ENCODE data around the gene FGF12.
A peak's percentile ranks its signal among the peaks of the same experiment; 100 is the strongest.

FGF12 gene

DNA sequence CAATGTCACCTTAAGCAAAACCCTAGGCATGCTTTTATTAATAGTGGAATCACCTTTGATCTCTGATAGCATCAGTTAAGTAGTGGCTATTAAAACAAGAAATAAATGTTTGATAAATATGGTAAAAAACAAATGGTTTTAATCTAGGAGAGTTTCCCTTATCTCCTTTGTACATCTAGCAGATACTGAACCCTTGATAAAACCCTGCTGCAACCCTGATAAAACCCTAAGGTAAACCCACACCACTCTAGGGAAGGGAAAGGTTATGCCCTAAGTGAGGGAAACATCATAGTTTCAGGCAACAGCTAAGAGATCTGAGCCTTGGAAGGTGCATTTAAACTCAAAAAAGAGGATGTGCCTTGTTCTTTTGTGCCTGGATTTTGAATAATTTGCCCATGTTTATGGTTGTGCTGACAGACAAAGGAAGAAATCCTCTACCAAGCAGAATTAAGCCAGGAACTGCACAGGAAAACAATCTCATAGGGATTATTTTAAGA lies 309.7 kb downstream of the FGF12 start:
- Histone ChIP-seq H3K9ac (ENCODE audit: insufficient read length, low read depth) (no peak overlapping the region), H3K27me3 (ENCODE audit: insufficient read depth, insufficient read length) (no peaks in the 10 kb centered on the region), H3K4me3 (ENCODE audit: insufficient read length, low read depth) (no peak overlapping the region), H3K9me3 (ENCODE audit: insufficient read depth, low read length) (no peaks in the 10 kb centered on the region), H3K4me1 (ENCODE audit: insufficient read depth, insufficient read length) (no peaks in the 10 kb centered on the region), H3K36me3 (ENCODE audit: insufficient read depth, insufficient read length, low read length) (no peaks in the 10 kb centered on the region)
- no peak for DNase-seq (ENCODE audit: low read depth, low spot score)
- TF ChIP-seq SUZ12 (IDR thresholded peaks at IDR 0.05; ENCODE audit: extremely low read depth, insufficient read depth, insufficient read length): no peak
- TF ChIP-seq YY1 (IDR thresholded peaks at IDR 0.05; ENCODE audit: insufficient read depth, insufficient read length): no peak
- TF ChIP-seq ZNF274 (IDR thresholded peaks at IDR 0.05; ENCODE audit: low read depth, low read length): no peak

DNA sequence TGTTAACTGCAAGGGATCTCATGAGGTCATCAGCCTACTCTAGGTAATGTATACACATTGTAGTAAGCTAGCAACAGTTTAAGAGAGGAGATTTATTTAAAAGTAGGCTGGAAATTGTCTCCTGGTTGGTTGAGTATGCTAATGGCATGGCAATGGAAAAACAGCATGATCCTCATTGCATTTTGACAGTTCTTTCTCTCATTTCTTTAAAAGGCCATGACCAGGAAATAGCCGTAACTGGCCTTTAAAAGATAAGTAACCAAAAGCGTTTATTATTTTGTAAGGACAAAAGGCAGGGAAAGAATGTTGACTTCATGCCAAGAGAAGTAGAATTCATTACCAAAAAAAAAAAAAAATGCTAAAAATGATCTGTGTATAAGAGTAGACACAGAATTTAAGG lies 310.3 kb downstream of the FGF12 start:
- no peaks in the 10 kb centered on the region for H3K4me1 ChIP-seq (ENCODE audit: insufficient read depth, insufficient read length)
- no peaks in the 10 kb centered on the region for H3K27me3 ChIP-seq (ENCODE audit: insufficient read depth, insufficient read length)
- H3K4me3 ChIP-seq (ENCODE audit: insufficient read length, low read depth): no peak overlapping the region
- H3K9ac ChIP-seq (ENCODE audit: insufficient read length, low read depth): no peak overlapping the region
- no peak for TF ChIP-seq YY1 (IDR thresholded peaks at IDR 0.05; ENCODE audit: insufficient read depth, insufficient read length)
- TF ChIP-seq ZNF274 (IDR thresholded peaks at IDR 0.05; ENCODE audit: low read depth, low read length): no peak
- no peak for TF ChIP-seq SUZ12 (IDR thresholded peaks at IDR 0.05; ENCODE audit: extremely low read depth, insufficient read depth, insufficient read length)
- H3K36me3 ChIP-seq (ENCODE audit: insufficient read depth, insufficient read length, low read length): no peaks in the 10 kb centered on the region
- DNase-seq (ENCODE audit: low read depth, low spot score): peak; percentile 65
- no peaks in the 10 kb centered on the region for H3K9me3 ChIP-seq (ENCODE audit: insufficient read depth, low read length)

DNA sequence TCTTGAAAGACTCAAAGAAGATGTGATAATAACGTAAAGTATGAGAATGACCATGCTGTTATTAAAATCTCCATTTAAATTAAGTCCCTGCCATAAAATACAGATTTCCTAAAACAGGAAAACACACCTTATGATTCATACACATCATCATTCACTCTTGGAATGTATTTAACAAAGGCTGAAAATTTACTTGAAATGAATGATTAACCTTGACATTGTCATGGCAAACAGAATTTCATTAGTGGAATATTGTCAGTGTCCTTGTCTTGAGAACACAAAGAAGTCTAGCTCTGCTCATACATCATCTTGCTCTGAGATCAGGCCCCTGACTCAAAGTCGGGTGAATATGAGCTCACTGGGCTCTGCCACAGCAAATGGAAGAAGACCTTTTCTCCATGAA lies 313.9 kb downstream of the FGF12 start:
- no peak for DNase-seq (ENCODE audit: low read depth, low spot score)

DNA sequence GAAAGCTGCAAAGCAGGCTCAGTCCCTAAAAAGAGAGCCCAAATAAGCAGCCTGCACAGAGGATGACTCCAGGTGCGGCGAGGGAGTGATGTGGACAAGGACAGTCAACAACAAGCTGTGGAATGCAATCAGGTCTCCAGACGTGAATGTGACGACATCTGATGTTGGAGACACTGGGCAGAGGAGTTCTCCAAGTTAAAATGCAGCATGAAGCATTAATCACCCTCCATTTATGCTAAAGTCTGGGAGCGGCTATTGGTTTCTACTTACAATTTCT lies 316.7 kb downstream of the FGF12 start:
- Histone ChIP-seq H3K9me3 (ENCODE audit: insufficient read depth, low read length) (no peaks in the 10 kb centered on the region), H3K36me3 (ENCODE audit: insufficient read depth, insufficient read length, low read length) (no peaks in the 10 kb centered on the region), H3K4me3 (ENCODE audit: insufficient read length, low read depth) (peak overlapping the region; percentile 72), H3K9ac (ENCODE audit: insufficient read length, low read depth) (peak overlapping the region; percentile 87), H3K27me3 (ENCODE audit: insufficient read depth, insufficient read length) (peaks cover 29% of the 10 kb centered on the region), H3K4me1 (ENCODE audit: insufficient read depth, insufficient read length) (no peaks in the 10 kb centered on the region)
- TF ChIP-seq SUZ12 (IDR thresholded peaks at IDR 0.05; ENCODE audit: extremely low read depth, insufficient read depth, insufficient read length) (no peak), ZNF274 (IDR thresholded peaks at IDR 0.05; ENCODE audit: low read depth, low read length) (no peak), YY1 (IDR thresholded peaks at IDR 0.05; ENCODE audit: insufficient read depth, insufficient read length) (no peak)
- no peak for DNase-seq (ENCODE audit: low read depth, low spot score)

More for the DNA sequence above, 313.9 kb downstream of the FGF12 start:
- Histone ChIP-seq H3K9ac (ENCODE audit: insufficient read length, low read depth) (no peak overlapping the region), H3K9me3 (ENCODE audit: insufficient read depth, low read length) (no peaks in the 10 kb centered on the region), H3K4me3 (ENCODE audit: insufficient read length, low read depth) (no peak overlapping the region), H3K4me1 (ENCODE audit: insufficient read depth, insufficient read length) (no peaks in the 10 kb centered on the region), H3K27me3 (ENCODE audit: insufficient read depth, insufficient read length) (peaks cover 18% of the 10 kb centered on the region), H3K36me3 (ENCODE audit: insufficient read depth, insufficient read length, low read length) (no peaks in the 10 kb centered on the region)
- TF ChIP-seq ZNF274 (IDR thresholded peaks at IDR 0.05; ENCODE audit: low read depth, low read length) (no peak), YY1 (IDR thresholded peaks at IDR 0.05; ENCODE audit: insufficient read depth, insufficient read length) (no peak), SUZ12 (IDR thresholded peaks at IDR 0.05; ENCODE audit: extremely low read depth, insufficient read depth, insufficient read length) (no peak)

DNA sequence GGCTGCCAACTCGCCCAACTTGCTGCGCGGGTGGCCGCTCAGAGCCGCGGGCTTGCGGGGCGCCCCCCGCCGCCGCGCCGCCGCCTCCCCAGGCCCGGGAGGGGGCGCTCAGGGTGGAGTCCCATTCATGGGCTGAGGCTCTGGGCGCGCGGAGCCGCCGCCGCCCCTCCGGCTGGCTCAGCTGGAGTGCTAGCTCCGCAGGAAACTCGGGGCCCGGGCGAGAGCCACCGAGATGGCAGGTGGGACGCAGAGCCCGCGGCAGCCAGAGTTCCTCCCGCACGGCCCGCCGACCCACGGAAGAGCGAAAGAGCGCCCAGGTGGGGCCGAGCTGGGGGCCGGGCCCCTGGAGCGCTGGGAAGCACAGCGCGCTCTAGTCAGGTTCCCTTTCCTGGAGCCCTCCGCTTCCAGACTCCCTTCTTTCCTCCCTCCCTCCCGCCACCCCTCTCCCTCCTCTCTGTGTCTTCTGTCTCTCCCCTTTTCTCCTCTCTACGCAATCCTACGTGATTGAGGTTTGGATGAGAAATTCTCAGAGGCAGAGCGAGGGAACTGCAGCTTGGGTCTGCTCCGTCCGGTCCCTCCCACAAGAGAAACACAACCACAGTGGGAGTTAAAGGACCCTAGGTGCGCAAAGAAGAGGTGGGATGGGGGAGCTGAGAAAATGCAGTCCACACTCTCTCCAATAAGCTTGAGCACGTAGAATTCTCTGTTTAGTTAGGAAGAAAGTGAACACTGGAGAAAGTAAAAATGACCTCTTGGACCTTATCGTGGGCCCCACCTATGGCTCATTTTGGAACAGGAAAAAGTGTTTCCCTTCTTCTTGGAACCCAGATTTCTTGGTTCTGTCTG lies 317.3 kb downstream of the FGF12 start:
- H3K4me1 ChIP-seq (ENCODE audit: insufficient read depth, insufficient read length): no peaks in the 10 kb centered on the region
- no peaks in the 10 kb centered on the region for H3K36me3 ChIP-seq (ENCODE audit: insufficient read depth, insufficient read length, low read length)
- TF ChIP-seq YY1 (IDR thresholded peaks at IDR 0.05; ENCODE audit: insufficient read depth, insufficient read length): no peak
- no peak for TF ChIP-seq SUZ12 (IDR thresholded peaks at IDR 0.05; ENCODE audit: extremely low read depth, insufficient read depth, insufficient read length)
- TF ChIP-seq ZNF274 (IDR thresholded peaks at IDR 0.05; ENCODE audit: low read depth, low read length): no peak
- peak; percentile 33 for DNase-seq (ENCODE audit: low read depth, low spot score)
- H3K4me3 ChIP-seq (ENCODE audit: insufficient read length, low read depth): peak overlapping the region; percentile 72
- H3K9me3 ChIP-seq (ENCODE audit: insufficient read depth, low read length): no peaks in the 10 kb centered on the region
- H3K9ac ChIP-seq (ENCODE audit: insufficient read length, low read depth): peak overlapping the region; percentile 87
- H3K27me3 ChIP-seq (ENCODE audit: insufficient read depth, insufficient read length): peaks cover 29% of the 10 kb centered on the region

DNA sequence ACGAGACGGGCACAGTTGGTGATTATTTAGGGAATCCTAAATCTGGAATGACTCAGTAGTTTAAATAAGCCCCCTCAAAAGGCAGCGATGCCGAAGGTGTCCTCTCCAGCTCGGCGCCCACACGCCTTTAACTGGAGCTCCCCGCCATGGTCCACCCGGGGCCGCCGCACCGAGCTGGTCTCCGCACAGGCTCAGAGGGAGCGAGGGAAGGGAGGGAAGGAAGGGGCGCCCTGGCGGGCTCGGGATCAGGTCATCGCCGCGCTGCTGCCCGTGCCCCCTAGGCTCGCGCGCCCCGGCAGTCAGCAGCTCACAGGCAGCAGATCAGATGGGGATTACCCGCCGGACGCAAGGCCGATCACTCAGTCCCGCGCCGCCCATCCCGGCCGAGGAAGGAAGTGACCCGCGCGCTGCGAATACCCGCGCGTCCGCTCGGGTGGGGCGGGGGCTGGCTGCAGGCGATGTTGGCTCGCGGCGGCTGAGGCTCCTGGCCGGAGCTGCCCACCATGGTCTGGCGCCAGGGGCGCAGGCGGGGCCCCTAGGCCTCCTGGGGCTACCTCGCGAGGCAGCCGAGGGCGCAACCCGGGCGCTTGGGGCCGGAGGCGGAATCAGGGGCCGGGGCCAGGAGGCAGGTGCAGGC lies 318.0 kb downstream of the FGF12 start:
- H3K9ac ChIP-seq (ENCODE audit: insufficient read length, low read depth): peak overlapping the region; percentile 87
- TF ChIP-seq SUZ12 (IDR thresholded peaks at IDR 0.05; ENCODE audit: extremely low read depth, insufficient read depth, insufficient read length) (no peak), YY1 (IDR thresholded peaks at IDR 0.05; ENCODE audit: insufficient read depth, insufficient read length) (no peak), ZNF274 (IDR thresholded peaks at IDR 0.05; ENCODE audit: low read depth, low read length) (no peak)

DNA sequence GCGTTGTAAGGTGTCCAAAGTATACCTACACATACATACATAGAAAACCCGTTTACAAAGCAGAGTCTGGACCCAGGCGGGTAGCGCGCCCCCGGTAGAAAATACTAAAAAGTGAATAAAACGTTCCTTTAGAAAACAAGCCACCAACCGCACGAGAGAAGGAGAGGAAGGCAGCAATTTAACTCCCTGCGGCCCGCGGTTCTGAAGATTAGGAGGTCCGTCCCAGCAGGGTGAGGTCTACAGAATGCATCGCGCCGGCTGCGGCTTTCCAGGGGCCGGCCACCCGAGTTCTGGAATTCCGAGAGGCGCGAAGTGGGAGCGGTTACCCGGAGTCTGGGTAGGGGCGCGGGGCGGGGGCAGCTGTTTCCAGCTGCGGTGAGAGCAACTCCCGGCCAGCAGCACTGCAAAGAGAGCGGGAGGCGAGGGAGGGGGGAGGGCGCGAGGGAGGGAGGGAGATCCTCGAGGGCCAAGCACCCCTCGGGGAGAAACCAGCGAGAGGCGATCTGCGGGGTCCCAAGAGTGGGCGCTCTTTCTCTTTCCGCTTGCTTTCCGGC lies 318.6 kb downstream of the FGF12 start:
- no peaks in the 10 kb centered on the region for H3K4me1 ChIP-seq (ENCODE audit: insufficient read depth, insufficient read length)
- H3K4me3 ChIP-seq (ENCODE audit: insufficient read length, low read depth): peak overlapping the region; percentile 72
- TF ChIP-seq SUZ12 (IDR thresholded peaks at IDR 0.05; ENCODE audit: extremely low read depth, insufficient read depth, insufficient read length) (no peak), YY1 (IDR thresholded peaks at IDR 0.05; ENCODE audit: insufficient read depth, insufficient read length) (no peak), ZNF274 (IDR thresholded peaks at IDR 0.05; ENCODE audit: low read depth, low read length) (no peak)
- peak; percentile 25 for DNase-seq (ENCODE audit: low read depth, low spot score)
- no peaks in the 10 kb centered on the region for H3K9me3 ChIP-seq (ENCODE audit: insufficient read depth, low read length)
- peaks cover 29% of the 10 kb centered on the region for H3K27me3 ChIP-seq (ENCODE audit: insufficient read depth, insufficient read length)
- H3K36me3 ChIP-seq (ENCODE audit: insufficient read depth, insufficient read length, low read length): no peaks in the 10 kb centered on the region
- peak overlapping the region; percentile 87 for H3K9ac ChIP-seq (ENCODE audit: insufficient read length, low read depth)

More for the DNA sequence above, 318.0 kb downstream of the FGF12 start:
- peaks cover 29% of the 10 kb centered on the region for H3K27me3 ChIP-seq (ENCODE audit: insufficient read depth, insufficient read length)
- no peaks in the 10 kb centered on the region for H3K36me3 ChIP-seq (ENCODE audit: insufficient read depth, insufficient read length, low read length)
- H3K4me3 ChIP-seq (ENCODE audit: insufficient read length, low read depth): peak overlapping the region; percentile 72
- no peaks in the 10 kb centered on the region for H3K4me1 ChIP-seq (ENCODE audit: insufficient read depth, insufficient read length)
- no peaks in the 10 kb centered on the region for H3K9me3 ChIP-seq (ENCODE audit: insufficient read depth, low read length)
- DNase-seq (ENCODE audit: low read depth, low spot score): peak; percentile 33
